HG02885 (cell line): ENCODE data around the gene SAP30L.

Experiments
- ATAC-seq: cut with Tn5 transposase; IDR thresholded peaks from one replicate; pipeline ENCODE4 v1.9.1; 2021; ENCODE audit warnings: mild to moderate bottlenecking; ENCODE audit not compliant: unreplicated experiment, poor library complexity

The SAP30L gene

DNA sequence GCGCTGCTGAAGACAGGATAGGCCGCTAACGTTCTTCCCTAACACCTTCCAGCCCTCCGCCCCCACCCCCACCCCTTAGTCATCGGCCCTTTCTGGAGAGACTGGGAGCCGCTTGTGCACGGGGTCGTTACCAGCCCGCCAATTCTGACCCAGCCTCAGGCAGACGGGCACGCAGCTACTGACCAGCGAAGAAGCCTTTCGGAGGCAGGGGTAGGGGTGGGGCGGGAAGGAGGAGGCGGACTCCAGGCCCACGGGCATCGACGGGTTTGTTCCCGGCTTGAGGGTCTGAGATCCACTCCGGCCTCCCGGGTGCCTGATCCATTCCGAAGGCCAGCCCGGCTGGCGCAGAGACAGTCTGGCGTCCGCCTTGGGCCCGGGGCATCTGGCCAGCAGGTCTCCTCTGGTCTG lies 33.0 kb downstream of the SAP30L start:
- no peak for ATAC-seq

- ATAC-seq = no peak
These were observed 33.6 kb downstream of the SAP30L start for GRCh38 chr5:154479160-154479943.

GRCh38 chr5:154479944-154480750 lies 34.4 kb downstream of the SAP30L start:
- no peak for ATAC-seq

- no peak for ATAC-seq
These were observed 35.0 kb downstream of the SAP30L start for GRCh38 chr5:154480847-154481246.

- no peak for ATAC-seq
These were observed 36.0 kb downstream of the SAP30L start for GRCh38 chr5:154481584-154482381.

DNA sequence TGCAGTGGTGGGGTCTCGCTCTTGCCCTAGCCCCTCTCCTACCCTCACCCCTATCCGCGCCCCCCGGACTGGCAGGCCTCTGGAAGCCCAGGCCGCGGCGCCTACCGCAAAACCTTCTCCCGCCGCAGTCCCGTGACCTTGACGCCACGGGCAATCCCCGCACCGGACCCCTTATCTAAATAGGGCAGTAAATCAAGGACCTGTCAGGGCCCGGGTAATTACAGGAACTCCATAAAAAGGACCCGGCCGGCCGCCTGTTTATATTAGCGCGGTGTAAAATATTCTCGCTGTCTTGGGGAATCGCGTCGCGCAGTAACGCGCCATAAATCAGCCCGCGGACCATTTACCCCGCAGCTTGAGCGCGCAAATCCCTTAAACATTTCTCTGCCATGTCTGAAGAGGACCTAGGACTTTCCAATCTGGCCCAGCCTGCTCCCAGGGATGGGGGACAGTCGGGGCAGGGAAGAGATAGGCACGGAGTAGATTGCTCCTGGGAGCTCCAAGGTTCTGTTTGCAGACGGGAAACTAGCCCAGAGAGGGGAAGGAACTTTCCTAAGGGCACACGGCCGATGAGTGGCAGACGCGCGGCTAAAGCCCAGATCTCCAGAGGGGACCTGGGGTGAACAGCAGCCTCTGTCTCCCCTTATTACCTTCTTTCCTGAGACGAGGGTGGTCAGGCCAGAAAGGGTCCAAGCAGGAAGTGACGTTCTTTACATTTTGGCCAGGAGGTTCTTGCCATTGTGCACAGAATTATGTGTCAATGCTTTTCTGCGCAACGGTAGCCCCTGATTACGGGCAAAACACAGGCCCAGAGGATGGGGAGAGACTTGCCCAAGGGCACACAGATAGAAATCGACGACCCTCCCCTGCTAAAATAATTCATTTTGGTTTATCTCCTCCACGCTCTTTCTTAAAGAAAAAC lies 37.0 kb downstream of the SAP30L start:
- no peak for ATAC-seq

GRCh38 chr5:154483654-154484392 lies 38.0 kb downstream of the SAP30L start:
- no peak for ATAC-seq

- no peak for ATAC-seq
These were observed 38.7 kb downstream of the SAP30L start for GRCh38 chr5:154484393-154485095.

- ATAC-seq = no peak
These were observed 39.3 kb downstream of the SAP30L start for GRCh38 chr5:154485096-154485491.

DNA sequence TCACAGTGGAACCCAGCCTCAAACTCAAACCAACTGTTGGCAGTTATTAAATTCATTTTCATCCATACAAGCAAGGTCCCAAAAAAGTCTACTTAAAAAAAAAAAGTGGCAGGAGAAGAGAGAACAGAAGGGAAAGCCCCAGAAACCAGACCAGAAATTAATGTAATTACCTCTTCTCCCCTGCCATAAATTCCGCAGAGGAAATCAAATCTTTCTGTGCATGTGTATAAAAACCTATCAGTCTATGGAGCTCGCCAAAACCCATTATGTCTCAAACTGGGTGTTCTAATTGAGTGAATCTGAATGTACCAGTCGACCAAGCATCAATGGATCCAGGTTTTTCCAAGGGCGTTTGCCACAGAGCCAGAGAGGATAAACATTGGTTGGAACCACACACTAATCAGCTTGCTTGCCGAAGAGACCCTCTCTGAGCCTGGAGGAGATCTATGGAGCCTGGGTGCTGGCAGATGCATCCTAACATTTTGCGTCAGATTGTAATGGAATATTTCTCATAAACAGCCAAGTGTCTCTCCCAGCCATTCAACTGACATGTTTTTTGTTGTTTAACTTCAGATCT lies 40.1 kb downstream of the SAP30L start:
- no peak for ATAC-seq

GRCh38 chr5:154486427-154486866 lies 40.6 kb downstream of the SAP30L start:
- ATAC-seq = no peak

DNA sequence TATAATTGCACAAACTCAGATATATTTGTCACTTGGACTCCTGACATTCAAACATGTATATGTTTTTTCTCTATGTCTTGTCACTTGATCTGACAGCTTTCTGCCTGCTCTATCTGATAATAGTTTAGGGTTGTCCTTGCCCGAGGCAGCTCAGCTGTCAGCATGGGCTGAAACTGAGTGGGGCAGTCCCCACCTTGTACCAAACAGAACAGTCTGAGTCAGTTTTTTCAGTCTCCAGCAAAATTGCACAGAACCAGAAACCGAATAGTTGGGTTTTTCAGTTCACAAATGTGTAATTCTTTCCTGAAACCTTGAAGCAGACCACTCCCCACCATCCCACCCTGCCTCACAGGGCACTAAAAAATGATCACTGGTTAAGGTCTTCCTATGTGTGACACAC lies 41.7 kb downstream of the SAP30L start:
- peak; percentile 99 for ATAC-seq

DNA sequence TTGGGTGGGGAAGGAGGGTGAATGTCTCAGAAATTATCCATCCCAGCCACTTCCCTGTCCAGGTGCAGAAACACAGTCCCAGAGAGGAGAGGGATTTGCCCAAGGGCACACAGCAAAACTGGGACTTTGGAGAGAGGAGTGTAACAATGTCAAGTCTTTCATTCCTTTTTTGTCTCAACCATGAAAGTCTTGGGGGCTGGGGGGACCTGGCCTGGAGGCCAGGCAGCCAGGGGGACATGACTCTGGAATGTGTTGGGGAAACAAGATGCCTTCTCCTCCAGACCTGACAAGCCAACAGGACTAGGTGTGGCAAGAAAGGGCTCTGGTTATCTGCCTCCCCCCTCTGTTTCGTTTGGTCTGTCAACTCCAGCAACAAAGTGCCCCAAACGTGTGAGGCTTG lies 46.1 kb downstream of the SAP30L start:
- no peak for ATAC-seq

DNA sequence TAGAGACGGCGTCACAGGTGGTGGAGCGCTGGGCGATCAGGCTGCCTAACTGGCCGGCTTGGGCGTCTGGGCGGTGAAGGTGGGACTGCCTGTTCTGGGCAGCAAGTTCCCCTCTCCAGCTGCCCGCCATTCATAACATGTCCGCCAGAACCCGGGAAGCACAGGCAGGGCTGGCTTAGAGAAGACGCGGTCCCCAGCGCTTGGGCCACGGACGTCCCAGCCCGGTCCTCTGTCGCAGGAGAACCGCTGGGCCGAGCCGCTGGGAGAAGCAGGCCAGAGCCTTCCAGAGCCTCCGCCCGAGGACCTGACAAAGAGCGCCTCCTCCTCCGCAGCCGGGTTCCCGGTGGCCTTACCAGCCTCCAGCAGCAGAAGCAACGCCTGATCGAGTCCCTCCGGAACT lies 47.5 kb downstream of the SAP30L start:
- ATAC-seq = no peak

DNA sequence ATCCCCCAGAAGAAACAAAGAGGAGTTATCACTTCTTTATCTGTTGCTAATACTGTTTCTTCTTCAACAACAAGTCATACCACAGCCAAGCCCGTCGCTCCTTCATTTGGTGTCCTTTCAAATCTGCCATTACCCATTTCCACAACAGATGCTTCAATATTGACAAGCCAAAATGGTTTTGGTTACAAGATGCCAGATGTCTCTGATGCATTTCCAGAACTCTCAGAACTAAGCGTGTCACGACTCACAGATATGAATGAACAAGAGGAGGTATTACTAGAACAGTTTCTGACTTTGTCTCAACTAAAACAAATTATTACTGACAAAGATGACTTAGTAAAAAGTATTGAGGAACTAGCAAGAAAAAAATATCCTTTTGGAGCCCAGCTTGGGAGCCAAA lies 48.2 kb downstream of the SAP30L start:
- ATAC-seq = no peak

DNA sequence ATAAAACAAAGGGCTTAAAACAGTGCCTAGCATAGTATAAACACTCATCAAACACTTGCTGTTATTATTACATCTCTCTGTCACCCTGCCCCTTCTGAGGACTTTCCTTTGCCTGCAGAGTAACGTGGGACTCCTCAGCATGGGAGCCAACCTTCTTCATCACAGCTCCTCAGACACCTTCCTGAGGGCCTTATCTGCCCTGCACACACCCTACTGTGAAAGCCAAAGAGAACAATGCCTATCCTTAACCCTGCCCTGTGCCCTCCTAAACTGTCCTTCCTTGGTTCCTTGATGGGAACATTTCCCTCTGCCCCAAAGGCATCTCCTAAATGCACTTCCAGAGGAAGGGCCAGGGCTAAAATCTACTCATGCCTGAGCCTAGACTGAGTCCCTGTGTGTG lies 52.8 kb downstream of the SAP30L start:
- ATAC-seq = no peak

GRCh38 chr5:154498994-154499393 lies 53.2 kb downstream of the SAP30L start:
- no peak for ATAC-seq

- ATAC-seq = no peak
These were observed 55.8 kb downstream of the SAP30L start for GRCh38 chr5:154501566-154501965.
